Fibroblast of the aortic adventitia (primary cell): ENCODE results near the gene RHEX. TPM values are rescaled to one million over a fixed set of nuclear protein-coding genes. Genes with fewer than 3 reads are reported as not detected.

ENCODE experiments used
- DNase-seq: peaks from one replicate; pipeline ENCODE4 v3.0.0-alpha.2; 2010; ENCODE audit warnings: low read depth
- H3K4me3 ChIP-seq: 2 replicates; pipeline ENCODE4 v1.5.1; 2011; ENCODE audit warnings: low read depth, mild to moderate bottlenecking, control low read depth, low read length, moderate library complexity
- CTCF ChIP-seq: IDR thresholded peaks from 2 replicates; pipeline ENCODE4 v1.5.1; 2011; ENCODE audit warnings: mild to moderate bottlenecking, low read length, control low read depth, inconsistent platforms; ENCODE audit not compliant: insufficient read depth
- total RNA-seq: library from RNA; depleted of rRNA; stranded (reverse); fragments of >200 nt; gene quantifications from 2 replicates; pipeline ENCODE4 v1.2.3, GENCODE V29; 2012; ENCODE audit warnings: low replicate concordance

The RHEX gene
- total RNA-seq, 1 donor: not detected

- H3K4me3 ChIP-seq: no peak overlapping the region
Measured at GRCh38 chr1:206081856-206082255, 28.9 kb downstream of the RHEX start.

GRCh38 chr1:206082831-206083695 lies 30.1 kb downstream of the RHEX start:
- H3K4me3 ChIP-seq: no peak overlapping the region
- no peak for TF ChIP-seq CTCF
- DNase-seq: no peak

More at GRCh38 chr1:206081856-206082255, 28.9 kb downstream of the RHEX start:
- no peak for DNase-seq
- no peak for TF ChIP-seq CTCF

- TF ChIP-seq CTCF: no peak
- H3K4me3 ChIP-seq: no peak overlapping the region
- DNase-seq: no peak
Measured at GRCh38 chr1:206083750-206084149, 30.8 kb downstream of the RHEX start.

- no peak for TF ChIP-seq CTCF
- no peak for DNase-seq
Measured at GRCh38 chr1:206087091-206087490, 34.1 kb downstream of the RHEX start.

GRCh38 chr1:206089341-206089740 lies 36.4 kb downstream of the RHEX start:
- TF ChIP-seq CTCF: no peak
- H3K4me3 ChIP-seq: no peak overlapping the region
- DNase-seq: no peak

More at GRCh38 chr1:206087091-206087490, 34.1 kb downstream of the RHEX start:
- no peak overlapping the region for H3K4me3 ChIP-seq

- no peak for TF ChIP-seq CTCF
- no peak for DNase-seq
- H3K4me3 ChIP-seq: no peak overlapping the region
Measured at GRCh38 chr1:206094024-206094423, 41.1 kb downstream of the RHEX start.

GRCh38 chr1:206097381-206097780 lies 44.4 kb downstream of the RHEX start:
- DNase-seq: no peak
- TF ChIP-seq CTCF: no peak
- H3K4me3 ChIP-seq: no peak overlapping the region
